ENCODE data around the gene LUC7L3.

Gene LUC7L3

GRCh38 chr17:50758989-50759544 lies 39.7 kb downstream of the LUC7L3 start:
- no peak for DNase-seq

DNA sequence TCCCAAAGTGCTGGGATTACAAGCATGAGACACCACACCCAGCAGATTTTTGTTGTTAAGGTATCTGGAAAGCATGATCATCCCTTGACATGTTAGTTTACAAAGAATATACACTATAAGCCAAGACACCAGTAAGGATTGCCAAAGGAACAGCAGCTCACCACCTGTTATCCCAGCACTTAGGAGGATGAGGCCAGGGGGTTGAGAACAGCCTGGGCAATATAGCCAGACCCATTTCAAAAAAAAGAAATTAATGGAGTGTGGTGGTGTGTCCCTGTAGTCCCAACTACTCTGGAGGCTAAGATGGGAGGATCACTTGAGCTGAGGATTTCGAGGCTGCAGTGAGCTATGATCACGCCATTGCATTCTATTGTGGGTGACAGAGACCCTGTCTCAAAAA lies 42.8 kb downstream of the LUC7L3 start:
- DNase-seq: no peak

GRCh38 chr17:50763716-50764475 lies 44.5 kb downstream of the LUC7L3 start:
- DNase-seq: no peak

DNA sequence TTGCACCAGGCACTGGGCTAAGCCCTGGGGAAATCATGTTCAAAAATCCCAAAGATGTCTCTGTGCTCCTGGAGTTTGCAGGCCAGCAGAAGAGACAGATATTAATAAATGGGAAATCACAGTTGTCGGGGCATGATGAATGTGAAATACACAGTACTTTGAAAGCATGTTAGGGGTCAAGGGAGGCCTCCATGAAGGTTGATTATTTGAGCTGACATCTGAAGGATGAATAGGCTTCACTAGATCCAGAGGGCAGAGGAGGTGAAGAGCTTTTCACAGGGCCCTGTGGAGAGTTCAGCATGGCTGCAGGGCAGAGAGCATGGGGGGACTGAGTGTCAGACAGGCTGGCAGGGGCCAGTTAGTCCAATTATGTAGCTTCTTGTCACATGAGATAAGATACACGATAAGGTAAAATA lies 45.3 kb downstream of the LUC7L3 start:
- no peak for DNase-seq

DNA sequence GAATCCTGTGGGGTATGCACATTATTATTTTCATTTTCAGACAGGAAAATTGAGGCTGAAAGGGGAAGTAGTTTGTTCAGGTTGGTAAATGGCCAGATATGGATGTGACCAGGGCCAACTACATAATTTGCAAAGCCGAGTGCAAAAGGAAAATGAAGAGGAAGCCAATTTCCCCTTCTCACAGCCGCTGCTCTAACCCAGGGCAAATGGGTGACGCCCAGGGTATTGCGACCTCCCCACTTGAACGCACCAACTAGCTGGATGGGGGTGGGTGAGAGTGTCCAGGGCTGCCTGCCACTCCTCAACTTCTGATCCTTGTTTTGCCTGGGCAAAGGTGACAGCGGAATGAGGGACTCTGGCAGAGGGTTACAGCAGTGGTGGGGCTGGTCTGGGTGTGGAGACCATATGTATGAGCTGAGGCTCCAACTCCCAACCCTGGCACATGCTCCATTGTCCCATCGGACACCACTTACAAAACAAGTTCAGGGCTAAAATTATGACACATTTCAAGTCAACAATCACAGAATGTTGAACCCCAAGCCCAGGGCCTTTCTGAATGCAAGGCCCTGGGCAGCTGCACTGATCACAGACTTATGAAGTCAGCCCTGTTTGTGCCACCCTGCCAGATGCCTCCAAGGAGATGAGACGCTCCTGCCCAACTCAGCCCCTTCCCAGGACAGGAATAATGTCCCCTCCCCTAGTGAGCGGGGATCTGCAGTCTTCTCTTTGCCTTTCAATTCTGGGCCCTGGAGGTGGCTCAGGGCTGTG lies 46.2 kb downstream of the LUC7L3 start:
- peak; percentile 60 to 80 for DNase-seq

DNA sequence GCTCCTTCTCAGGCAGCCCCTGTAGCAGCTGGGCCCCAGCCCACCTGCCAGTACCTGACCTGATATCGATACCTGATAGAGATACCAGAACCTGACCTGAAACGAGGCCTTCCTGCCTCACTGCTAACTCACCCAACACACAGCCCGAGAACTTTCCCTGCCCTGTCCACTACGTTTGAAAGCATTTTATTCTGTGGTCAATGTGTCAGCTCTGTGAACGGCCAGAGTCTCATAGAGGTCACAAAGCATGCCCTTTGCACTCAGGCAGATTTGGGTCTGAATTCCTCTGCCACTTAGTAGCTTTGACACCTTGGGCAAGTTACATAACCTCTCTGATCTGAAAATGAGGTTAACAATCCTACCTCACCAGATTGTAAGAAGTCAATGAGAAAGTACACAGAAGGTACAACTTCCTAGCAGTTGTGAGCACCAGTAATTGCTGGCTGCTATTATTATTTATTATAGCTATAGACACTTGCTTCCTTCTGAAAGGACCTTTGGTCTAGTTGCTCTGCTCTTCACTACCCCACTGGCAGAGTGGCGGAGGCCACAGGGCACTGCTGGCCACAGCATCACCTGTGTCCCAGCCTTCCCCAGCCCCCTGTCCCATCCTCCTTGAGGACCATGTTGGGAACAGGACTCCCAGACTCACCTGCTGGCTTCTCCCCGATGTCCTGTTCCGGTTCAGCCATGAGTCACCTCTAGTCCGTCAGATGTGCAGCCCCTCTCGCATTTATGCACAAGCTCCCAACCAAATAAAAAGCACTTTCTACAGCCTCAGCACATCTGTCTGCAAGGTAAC lies 47.0 kb downstream of the LUC7L3 start:
- no peak for DNase-seq

DNA sequence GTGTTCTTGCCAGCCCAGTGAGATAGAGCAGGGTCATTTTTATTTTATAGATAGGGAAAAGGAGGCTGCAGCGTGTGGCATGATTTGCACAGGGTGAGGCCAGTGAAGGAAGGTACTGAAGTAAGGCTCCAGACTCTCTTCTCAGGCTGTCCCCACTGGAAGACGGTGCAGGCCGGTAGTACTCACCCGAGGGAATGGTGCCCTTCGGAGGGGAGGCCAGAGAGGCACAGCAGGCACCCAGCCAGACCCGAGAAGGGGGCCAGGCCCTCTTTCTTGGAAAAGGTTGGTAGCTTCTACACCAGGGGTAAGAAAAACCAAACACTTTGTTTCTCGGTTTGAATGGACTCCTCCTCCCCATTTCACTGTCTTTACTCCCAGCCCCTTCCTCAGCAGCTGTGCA lies 47.6 kb downstream of the LUC7L3 start:
- DNase-seq: no peak

DNA sequence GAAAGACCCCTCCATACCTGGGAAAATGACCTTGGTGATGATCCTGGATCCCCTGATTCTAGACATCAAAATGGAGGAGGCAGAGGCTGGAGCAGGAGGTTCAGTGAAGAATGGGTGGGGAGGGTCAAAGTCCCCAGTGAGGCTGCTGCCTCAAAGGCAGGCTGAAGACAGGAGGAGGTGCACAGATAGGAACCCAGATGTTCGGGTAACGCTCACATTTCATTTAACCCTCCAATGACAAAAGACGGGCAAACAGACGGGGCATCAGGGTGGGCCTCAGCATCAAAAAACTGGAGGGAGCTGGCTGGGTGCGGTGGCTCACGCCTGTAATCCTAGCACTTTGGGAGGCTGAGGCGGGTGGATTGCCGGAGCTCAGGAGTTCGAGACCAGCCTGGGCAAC lies 48.0 kb downstream of the LUC7L3 start, which contains the start of gene ANKRD40CL:
ANKRD40CL (minus strand) TSS at position 73 of the 400 bp plus-strand sequence. CDS start 605 bp downstream, outside the sequence.
- DNase-seq: no peak

- DNase-seq: no peak
Measured at GRCh38 chr17:50768346-50768761, 49.0 kb downstream of the LUC7L3 start.

DNA sequence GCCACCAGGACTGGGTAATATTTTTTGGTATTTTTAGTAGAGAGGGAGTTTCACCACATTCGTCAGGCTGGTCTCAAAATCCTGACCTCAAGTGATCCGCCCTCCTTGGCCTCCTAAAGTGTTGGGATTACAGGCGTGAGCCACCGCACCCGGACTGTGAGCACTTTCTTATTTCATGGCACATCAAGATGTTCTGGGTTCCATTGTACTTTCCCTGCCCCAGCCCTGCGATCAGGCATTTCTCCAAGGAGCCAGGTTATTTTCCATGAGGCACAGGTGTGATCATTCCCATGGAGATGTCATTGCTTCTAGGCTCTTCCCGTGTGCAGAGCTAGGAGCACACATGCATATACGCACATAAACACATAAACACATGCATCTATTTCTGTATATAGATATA lies 50.5 kb downstream of the LUC7L3 start:
- no peak for DNase-seq

GRCh38 chr17:50770346-50770745 lies 50.9 kb downstream of the LUC7L3 start:
- no peak for DNase-seq

DNA sequence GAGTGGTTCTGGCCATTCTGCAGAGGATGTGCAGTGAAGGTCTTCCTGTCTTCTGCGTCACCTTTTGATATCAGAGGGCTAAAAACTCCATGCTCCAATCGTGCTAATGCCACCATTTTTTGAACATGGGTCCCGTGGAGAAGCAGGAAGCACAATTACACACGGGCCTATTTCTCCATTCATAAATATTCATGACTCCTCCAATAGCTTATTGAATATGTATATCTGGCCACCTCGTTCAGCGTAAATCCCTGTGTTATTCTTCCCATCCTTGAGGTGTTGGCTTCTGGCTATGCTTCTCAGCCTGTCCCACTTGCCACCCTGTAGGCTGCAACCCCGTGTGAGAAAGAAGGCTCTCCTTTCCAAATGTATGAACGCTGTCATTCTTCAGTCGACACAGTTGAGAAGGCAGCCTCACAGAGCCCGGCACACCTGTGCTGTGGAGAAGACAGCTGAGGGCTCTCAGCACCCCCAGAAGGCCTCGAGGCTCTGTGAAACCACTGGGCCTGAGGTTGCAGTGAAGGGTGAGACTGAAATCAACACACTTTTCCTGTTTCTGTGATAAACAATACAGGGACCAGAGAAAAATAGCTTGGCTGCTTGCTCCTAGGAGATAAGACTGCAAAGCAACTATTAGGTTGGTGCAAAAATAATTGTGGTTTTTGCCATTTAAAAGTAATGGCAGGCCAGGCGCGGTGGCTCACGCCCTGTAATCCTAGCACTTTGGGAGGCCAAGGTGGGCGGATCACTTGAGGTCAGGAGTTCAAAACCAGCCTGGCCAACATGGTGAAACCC lies 52.8 kb downstream of the LUC7L3 start:
- no peak for DNase-seq

DNA sequence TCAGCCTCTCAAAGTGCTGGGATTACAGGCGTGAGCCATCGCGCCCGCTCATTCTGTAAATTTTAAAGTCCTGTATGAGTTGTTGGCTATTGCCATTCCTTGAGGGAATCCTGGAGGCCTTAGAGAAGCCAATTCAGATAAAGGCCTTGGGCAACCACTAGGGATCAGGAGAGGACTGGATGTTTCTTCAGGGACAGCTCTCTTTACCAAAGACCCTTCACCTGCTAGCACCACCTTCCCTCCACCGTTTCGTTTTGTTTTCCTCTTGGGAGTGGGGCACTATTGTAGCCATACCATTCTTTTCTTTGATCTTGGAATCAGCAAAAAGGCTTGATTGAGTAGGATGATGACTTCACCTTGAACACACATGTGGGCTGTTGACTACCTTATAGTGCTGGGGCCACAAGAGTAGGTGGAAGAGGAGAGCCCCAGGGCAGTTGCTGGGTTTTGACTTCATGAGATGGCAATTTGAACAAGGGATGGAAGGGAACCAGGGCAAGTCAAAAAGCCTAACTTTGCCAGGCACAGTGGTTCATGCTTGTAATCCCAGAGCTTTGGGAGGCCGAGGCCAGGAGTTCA lies 54.9 kb downstream of the LUC7L3 start:
- DNase-seq: no peak

GRCh38 chr17:50775926-50776325 lies 56.5 kb downstream of the LUC7L3 start:
- DNase-seq: no peak

DNA sequence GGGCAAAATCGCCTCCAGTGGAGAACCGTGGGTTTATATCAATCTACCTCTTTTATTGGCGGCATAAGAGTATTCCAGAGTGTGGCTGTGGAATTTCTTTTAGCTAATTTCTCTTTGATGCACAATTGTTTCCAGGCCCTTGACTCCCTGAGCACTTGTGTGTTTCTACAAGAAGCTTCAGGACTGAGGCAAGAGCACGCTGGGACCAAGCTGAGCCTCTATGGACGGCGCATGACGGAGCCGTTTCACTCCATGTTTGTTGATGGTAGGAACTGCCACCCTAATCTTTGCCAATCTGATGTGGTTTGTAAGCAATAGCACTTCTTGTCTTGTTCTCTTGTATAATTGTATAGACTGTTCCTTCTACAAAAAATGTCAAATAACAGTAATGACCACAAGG lies 59.1 kb downstream of the LUC7L3 start:
- no peak for DNase-seq

GRCh38 chr17:50778988-50779387 lies 59.6 kb downstream of the LUC7L3 start:
- no peak for DNase-seq

DNA sequence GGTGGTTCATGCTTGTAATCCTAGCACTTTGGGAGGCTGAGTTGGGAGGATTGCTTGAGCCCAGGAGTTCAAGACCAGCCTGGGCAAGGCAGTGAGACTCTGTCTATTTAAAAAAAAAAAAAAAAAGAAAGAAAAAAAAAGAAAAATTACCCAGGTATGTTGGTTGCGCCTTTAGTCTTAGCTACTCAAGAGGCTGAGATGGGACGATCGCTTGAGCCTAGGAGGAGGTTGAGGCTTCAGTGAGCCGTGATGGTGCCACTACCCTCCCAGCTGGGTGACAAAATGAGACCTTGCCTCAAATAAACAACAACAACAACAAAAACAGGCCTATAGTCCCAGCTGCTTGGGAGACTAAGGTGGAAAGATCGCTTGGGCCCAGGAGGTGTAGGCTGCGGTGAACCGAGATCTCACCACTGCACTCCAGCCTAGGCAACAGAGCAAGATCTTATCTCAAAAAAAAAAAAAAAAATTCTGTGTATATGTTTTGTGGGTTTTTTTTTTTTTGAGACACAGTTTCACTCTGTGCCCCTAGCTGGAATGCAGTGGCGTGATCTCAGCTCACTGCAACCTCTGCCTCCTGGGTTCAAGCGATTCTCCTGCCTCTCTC lies 60.4 kb downstream of the LUC7L3 start:
- no peak for DNase-seq

GRCh38 chr17:50781167-50781566 lies 61.8 kb downstream of the LUC7L3 start:
- DNase-seq: no peak

DNA sequence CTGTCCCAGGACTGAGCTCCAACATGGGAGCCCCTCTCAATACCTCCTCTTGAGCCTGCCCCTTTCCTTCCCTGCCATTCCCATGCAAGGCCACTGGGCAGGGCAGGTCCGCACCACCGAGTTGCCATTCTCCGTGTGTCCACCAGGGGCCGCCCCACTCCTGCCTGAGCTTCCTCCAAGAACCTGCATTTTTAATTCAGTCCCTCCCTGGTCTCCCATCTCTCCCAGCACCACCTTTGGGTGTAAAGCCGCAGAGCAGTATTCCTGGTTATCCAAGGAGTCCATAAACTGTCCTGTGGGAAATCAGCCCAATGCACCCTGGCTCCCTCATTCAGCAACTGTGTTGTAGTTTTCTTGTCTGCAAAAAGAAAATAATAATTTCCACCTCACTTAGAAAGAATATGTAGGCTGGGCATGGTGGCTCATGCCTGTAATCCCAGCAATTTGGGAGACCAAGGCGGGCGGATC lies 63.8 kb downstream of the LUC7L3 start:
- DNase-seq: peak; percentile 87 to 90

DNA sequence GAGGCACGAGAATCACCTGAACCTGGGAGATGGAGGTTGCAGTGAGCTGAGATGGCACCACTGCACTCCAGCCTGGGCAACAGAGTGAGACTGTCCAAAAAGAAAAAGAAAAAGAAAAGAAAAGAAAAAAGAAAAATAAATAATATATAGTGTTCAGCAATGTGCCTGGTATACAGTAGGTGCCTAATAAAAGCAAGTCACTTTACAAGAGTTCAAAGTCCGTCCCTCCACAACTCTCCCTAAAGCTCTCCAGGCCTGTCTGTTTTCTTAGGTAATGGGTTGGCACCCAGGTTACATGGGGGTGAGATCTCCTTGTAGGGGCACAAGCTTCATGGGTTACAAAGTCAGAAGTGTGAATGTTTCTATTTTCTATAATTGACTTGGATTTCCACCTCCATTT lies 64.5 kb downstream of the LUC7L3 start:
- no peak for DNase-seq

- DNase-seq: no peak
Measured at GRCh38 chr17:50785126-50785525, 65.7 kb downstream of the LUC7L3 start.

Measured in inflammatory macrophage (primary cell).